ENCODE data around the gene TEX54. TPM values are rescaled to one million over a fixed set of nuclear protein-coding genes. Genes with fewer than 3 reads are reported as not detected.
A peak's percentile ranks its signal among the peaks of the same experiment; 100 is the strongest.
"Not testable (repeated sequence)": the region's sequence is repeated elsewhere in the genome, so short reads cannot be mapped to it uniquely, and the experiment has no call there.

Gene TEX54
- total and polyA plus RNA-seq, 11 donors: not detected

- TF ChIP-seq POLR2A (IDR thresholded peaks at IDR 0.05) (no peak), CTCF (IDR thresholded peaks at IDR 0.05) (no peak)
- H3K4me3 ChIP-seq: no peak overlapping the region
- peak in 2 of 4 donors; percentile 8 to 31 for ATAC-seq
- no peaks in the 10 kb centered on the region for H3K36me3 ChIP-seq
- no peak overlapping the region for H3K27ac ChIP-seq
- WGBS, 4 donors: 47 to 53% (median 49%) methylated on average over 4 of the region's 4 CpGs
- no peaks in the 10 kb centered on the region for H3K9me3 ChIP-seq
- H3K27me3 ChIP-seq: no peaks in the 10 kb centered on the region
- peaks cover 0 to 8% (median 0%) of the 10 kb centered on the region in 12 donors for H3K4me1 ChIP-seq
- no peak for DNase-seq
- intact Hi-C loops (cut with DNase I): loop anchor here (2.0 to 10.0 kb wide), 6 partner anchors 77 to 479 kb away; partner anchors contain the start of genes TMEM179B (in 7 of the 10) and TUT1 (in 1 of the 10)
Observed at GRCh38 chr11:62863687-62864335, 31.2 kb upstream of the TEX54 start.

GRCh38 chr11:62861564-62862192 lies 29.0 kb upstream of the TEX54 start:
- intact Hi-C loops (cut with DNase I): loop anchor here (1.0 to 10.0 kb wide), 7 partner anchors 74 to 477 kb away; partner anchors contain the start of genes TMEM179B (in 7 of the 10) and TUT1 (in 1 of the 10)
- not testable (repeated sequence) for H3K27ac ChIP-seq, ATAC-seq, H3K9me3 ChIP-seq, H3K4me3 ChIP-seq, DNase-seq, H3K27me3 ChIP-seq, H3K36me3 ChIP-seq
- 90 to 93% (median 92%) methylated on average over 16 of the region's 16 CpGs for WGBS, 4 donors
- peaks cover 0 to 22% (median 0%) of the 10 kb centered on the region in 12 donors for H3K4me1 ChIP-seq

DNA sequence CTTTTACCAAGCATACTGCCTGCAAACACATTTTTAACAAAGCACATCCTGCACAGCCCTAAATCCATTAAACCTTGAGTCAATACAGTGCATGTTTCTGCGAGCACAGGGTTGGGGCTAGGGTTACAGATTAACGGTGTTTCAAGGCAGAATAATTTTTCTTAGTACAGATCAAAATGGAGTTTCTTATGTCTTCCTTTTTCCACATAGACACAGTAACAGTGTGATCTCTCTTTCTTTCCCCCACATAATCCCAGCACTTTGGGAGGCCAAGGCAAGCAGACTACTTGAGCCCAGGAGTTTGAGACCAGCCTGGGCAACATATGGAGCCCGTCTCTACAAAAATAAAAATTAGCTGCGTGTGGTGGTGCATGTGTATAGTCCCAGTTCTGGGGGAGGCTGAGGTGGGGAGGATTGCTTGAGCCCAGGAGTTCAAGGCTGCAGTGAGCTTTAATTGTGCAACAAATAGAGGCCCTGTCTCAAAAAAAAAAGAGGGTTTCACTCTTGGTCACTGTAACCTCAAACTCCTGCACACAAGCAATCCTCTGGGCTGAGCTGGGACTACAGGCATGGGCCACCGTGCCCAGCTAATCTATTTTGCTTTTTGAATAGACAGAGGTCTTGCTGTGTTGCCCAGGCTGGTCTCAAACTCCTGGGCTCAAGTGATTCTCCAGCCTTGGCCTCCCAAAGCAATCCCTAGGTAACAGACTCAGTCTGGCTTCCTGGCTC lies 28.4 kb upstream of the TEX54 start:
- TF ChIP-seq CTCF (IDR thresholded peaks at IDR 0.05): no peak
- H3K36me3 ChIP-seq: no peaks in the 10 kb centered on the region
- H3K4me3 ChIP-seq: no peak overlapping the region
- intact Hi-C loops (cut with DNase I): loop anchor here in 8 of 10 donors (1.0 to 10.0 kb wide), 6 partner anchors 74 to 476 kb away; partner anchors contain the start of genes TMEM179B (in 5 of the 8) and TUT1 (in 1 of the 8)
- ATAC-seq (no peak), DNase-seq (no peak)
- no peaks in the 10 kb centered on the region for H3K27me3 ChIP-seq
- H3K4me1 ChIP-seq: peaks cover 0 to 29% (median 5%) of the 10 kb centered on the region in 12 donors
- no peaks in the 10 kb centered on the region for H3K9me3 ChIP-seq
- 71 to 79% (median 74%) methylated on average over 5 of the region's 5 CpGs for WGBS, 4 donors
- H3K27ac ChIP-seq: peak overlapping the region in 1 of 12 donors; percentile 3

DNA sequence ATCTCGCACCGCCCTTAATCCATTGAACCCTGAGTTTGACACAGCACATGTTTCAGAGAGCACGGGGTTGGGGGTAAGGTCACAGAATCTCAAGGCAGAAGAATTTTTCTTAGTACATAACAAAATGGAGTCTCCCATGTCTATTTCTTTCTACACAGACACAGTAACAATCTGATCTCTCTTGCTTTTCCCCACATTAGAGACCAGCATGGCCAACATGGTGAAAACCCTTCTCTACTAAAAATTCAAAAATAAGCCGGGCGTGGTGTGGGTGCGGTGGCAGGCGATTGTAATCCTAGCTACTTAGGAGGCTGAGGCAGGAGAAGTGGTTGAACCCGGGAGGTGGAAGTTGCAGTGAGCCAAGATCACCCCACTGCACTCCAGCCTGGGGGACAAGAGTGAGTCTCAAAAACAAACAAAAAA lies 26.7 kb upstream of the TEX54 start:
- WGBS, 4 donors: 88 to 94% (median 92%) methylated on average over 8 of the region's 8 CpGs
- H3K4me3 ChIP-seq, H3K9me3 ChIP-seq, H3K27ac ChIP-seq, H3K36me3 ChIP-seq, H3K27me3 ChIP-seq, ATAC-seq, DNase-seq: not testable (repeated sequence)
- intact Hi-C loops (cut with DNase I): loop anchor here in 3 of 10 donors (10.0 kb wide), 2 partner anchors 134 to 464 kb away; partner anchors contain the start of genes HNRNPUL2 (in 1 of the 3) and TTC9C (in 1 of the 3)
- peaks cover 0 to 38% (median 10%) of the 10 kb centered on the region in 12 donors for H3K4me1 ChIP-seq
